Endodermal cell (in vitro differentiated cells): Measurements from ENCODE around the gene MYO15B. TPM values are rescaled to one million over a fixed set of nuclear protein-coding genes. Genes with fewer than 3 reads are reported as not detected.

Experiments
- DNase-seq: peaks from one replicate; pipeline ENCODE4 v3.0.0-alpha.2; 2017
- H3K27ac ChIP-seq: 2 replicates; pipeline ENCODE4 v1.5.1; 2013; ENCODE audit warnings: mild to moderate bottlenecking, low read depth, low read length, moderate library complexity
- H3K27me3 ChIP-seq: 2 replicates; pipeline ENCODE4 v1.6.1; 2013; ENCODE audit warnings: mild to moderate bottlenecking, low read length, moderate library complexity; ENCODE audit not compliant: insufficient read depth, control insufficient read depth, poor library complexity, severe bottlenecking
- H3K36me3 ChIP-seq: 2 replicates; pipeline ENCODE4 v1.7.0; 2013; ENCODE audit warnings: mild to moderate bottlenecking, low read length, moderate library complexity; ENCODE audit not compliant: control insufficient read depth, insufficient read depth
- H3K4me1 ChIP-seq: one replicate; pipeline ENCODE4 v1.7.0; 2013; ENCODE audit warnings: low read length; ENCODE audit not compliant: control insufficient read depth, insufficient read depth
- H3K4me3 ChIP-seq: 2 replicates; pipeline ENCODE4 v1.5.1; 2013; ENCODE audit warnings: mild to moderate bottlenecking, low read length, moderate library complexity
- H3K9ac ChIP-seq: 2 replicates; pipeline ENCODE4 v1.6.1; 2013; ENCODE audit warnings: mild to moderate bottlenecking, low read length, moderate library complexity; ENCODE audit not compliant: poor library complexity, severe bottlenecking; ENCODE audit errors: extremely low read depth
- H3K9me3 ChIP-seq: 2 replicates; pipeline ENCODE4 v1.6.1; 2013; ENCODE audit warnings: mild to moderate bottlenecking, low read length, moderate library complexity; ENCODE audit not compliant: control insufficient read depth
- H3K27ac Mint-ChIP-seq: 2 replicates; pipeline ENCODE4 v1.8.0; 2020; ENCODE audit warnings: mixed read lengths
- H3K27me3 Mint-ChIP-seq: 2 replicates; pipeline ENCODE4 v1.8.0; 2021; ENCODE audit warnings: mild to moderate bottlenecking, mixed read lengths; ENCODE audit not compliant: insufficient read depth
- H3K36me3 Mint-ChIP-seq: 2 replicates; pipeline ENCODE4 v1.8.0; 2020; ENCODE audit warnings: low read depth, mixed read lengths
- H3K4me1 Mint-ChIP-seq: 2 replicates; pipeline ENCODE4 v1.8.0; 2020; ENCODE audit warnings: mixed read lengths
- H3K4me3 Mint-ChIP-seq: 2 replicates; pipeline ENCODE4 v1.8.0; 2020; ENCODE audit warnings: mild to moderate bottlenecking, moderate library complexity, mixed read lengths
- H3K9me3 Mint-ChIP-seq: 2 replicates; pipeline ENCODE4 v1.8.0; 2020; ENCODE audit warnings: mild to moderate bottlenecking, mixed read lengths
- CTCF ChIP-seq: fragments of 200-600 bp; sonication (generic); conservative IDR thresholded peaks from 2 replicates; pipeline ENCODE4 v1.5.0; 2021; ENCODE audit warnings: antibody characterized with exemption, mild to moderate bottlenecking
- WGBS, 2 experiments: methylation state at CpG; one replicate each; pipeline versions ENCODE4 v1.1.5 to v1.1.7; 2013; ENCODE audit warnings: missing lambda C conversion rate in 2 of 2, mixed read lengths in 1 of 2; ENCODE audit not compliant: insufficient coverage in 1 of 2, insufficient read length in 1 of 2; 5-methylcytosine and 5-hydroxymethylcytosine counted together
- total RNA-seq, 2 donors: library from RNA; stranded (reverse); fragmentation: NEBNext Ultra II Directional in 1 of 2; extraction: Animal tissue kit (Norgen Biotek cat#: 25700) in 1 of 2; gene quantifications; 2 replicates in 1 of 2; 3 replicates in 1 of 2; pipeline ENCODE4 v1.2.1, GENCODE V29; 2021

The MYO15B gene
- total RNA-seq, 2 donors from 2014 or later = 89.0 to 123 TPM

GRCh38 chr17:75632428-75632827 lies 44.8 kb downstream of the MYO15B start:
- Histone ChIP-seq H3K36me3 (peaks cover 5% of the 10 kb centered on the region), H3K27ac (no peak overlapping the region), H3K9ac (no peak overlapping the region), H3K4me1 (peaks cover 8% of the 10 kb centered on the region), H3K9me3 (no peaks in the 10 kb centered on the region), H3K27me3 (no peaks in the 10 kb centered on the region), H3K4me3 (no peak overlapping the region)
- WGBS, 2 experiments = 73 to 82% methylated on average over 10 to 12 of the region's 12 CpGs
- DNase-seq = no peak
- no peak overlapping the region for H3K27ac Mint-ChIP-seq
- H3K27me3 Mint-ChIP-seq = no peaks in the 10 kb centered on the region
- H3K36me3 Mint-ChIP-seq = no peaks in the 10 kb centered on the region
- H3K4me1 Mint-ChIP-seq = peaks cover 16% of the 10 kb centered on the region
- no peak for TF ChIP-seq CTCF
- no peak overlapping the region for H3K4me3 Mint-ChIP-seq
- H3K9me3 Mint-ChIP-seq = no peaks in the 10 kb centered on the region

GRCh38 chr17:75632863-75633485 lies 45.4 kb downstream of the MYO15B start, which contains the start of gene SMIM5:
Gene SMIM5 (plus strand): TSS chr17:75633434. CDS start chr17:75640202, 6,768 bp downstream.
- Mint-ChIP-seq H3K9me3 (no peaks in the 10 kb centered on the region), H3K27me3 (no peaks in the 10 kb centered on the region), H3K27ac (peak within 1 kb of the TSS; percentile 35), H3K36me3 (no peaks in the 10 kb centered on the region), H3K4me1 (peaks cover 16% of the 10 kb centered on the region), H3K4me3 (peak within 1 kb of the TSS; percentile 18)
- peak; percentile 98 for TF ChIP-seq CTCF
- Histone ChIP-seq H3K4me3 (no peak within 1 kb of the TSS), H3K36me3 (peaks cover 5% of the 10 kb centered on the region), H3K27me3 (no peaks in the 10 kb centered on the region), H3K9me3 (no peaks in the 10 kb centered on the region), H3K9ac (no peak within 1 kb of the TSS), H3K27ac (peak within 1 kb of the TSS; percentile 76), H3K4me1 (peaks cover 8% of the 10 kb centered on the region)
- DNase-seq = peak; percentile 98
- WGBS, 2 experiments = 29 to 34% methylated on average over 18 to 19 of the region's 19 CpGs

- Mint-ChIP-seq H3K9me3 (no peaks in the 10 kb centered on the region), H3K27me3 (no peaks in the 10 kb centered on the region), H3K4me1 (peaks cover 16% of the 10 kb centered on the region), H3K4me3 (peak overlapping the region; percentile 18), H3K27ac (peak overlapping the region; percentile 35), H3K36me3 (peaks cover 4% of the 10 kb centered on the region)
- H3K27me3 ChIP-seq = no peaks in the 10 kb centered on the region
- TF ChIP-seq CTCF = peak; percentile 81
- H3K27ac ChIP-seq = peak overlapping the region; percentile 76
- H3K4me1 ChIP-seq = peaks cover 8% of the 10 kb centered on the region
- no peaks in the 10 kb centered on the region for H3K9me3 ChIP-seq
- H3K36me3 ChIP-seq = peaks cover 9% of the 10 kb centered on the region
- no peak overlapping the region for H3K4me3 ChIP-seq
- DNase-seq = peak; percentile 100
- 27 to 30% methylated on average over 20 to 27 of the region's 27 CpGs for WGBS, 2 experiments
- no peak overlapping the region for H3K9ac ChIP-seq
These were observed 46.1 kb downstream of the MYO15B start for GRCh38 chr17:75633486-75634375.
